HCT116 (cell line): ENCODE results near the gene KRIT1. TPM values are rescaled to one million over a fixed set of nuclear protein-coding genes. Genes with fewer than 3 reads are reported as not detected.
"Not testable (repeated sequence)": the region's sequence is repeated elsewhere in the genome, so short reads cannot be mapped to it uniquely, and the experiment has no call there.

Experiments
- ATAC-seq: fragments of 200-7000 bp; cut with Tn5 transposase; 2 replicates; pipeline ENCODE4 v1.9.1; 2020; ENCODE audit warnings: mild to moderate bottlenecking, moderate library complexity
- BruUV-seq: library from RNA; stranded (reverse); fragments of 400-500 nt; replicated peaks from 2 replicates; lab custom pipeline; 2021; lab: Mats Ljungman, UMichigan
- CTCF ChIA-PET: fragments of 300-600 bp; sonication (Branson Sonifier 250); formaldehyde crosslinking; loops from one replicate; lab custom pipeline; 2021; ENCODE audit warnings: antibody characterized with exemption; lab: Charles Lee
- POLR2A ChIA-PET: fragments of 300-600, 350-600 bp; sonication (Branson Sonifier 250); formaldehyde crosslinking; loops from one replicate; lab custom pipeline; 2021; ENCODE audit warnings: antibody characterized with exemption; lab: Charles Lee
- RAD21 ChIA-PET, 2 experiments: fragments of 300-600 bp; sonication (Branson Sonifier 250); formaldehyde crosslinking; loops; one replicate each; lab custom pipeline; 2023; ENCODE audit warnings: low total read pairs in 2 of 2; ENCODE audit not compliant: uncharacterized antibody in 2 of 2, unreplicated experiment in 2 of 2, low non-redundant PET in 1 of 2; lab: Charles Lee
- DNase-seq: peaks from one replicate; pipeline ENCODE4 v3.0.0-alpha.2; 2010; ENCODE audit warnings: low read depth, low spot score
- H2AFZ ChIP-seq: fragments of 200-600 bp; shearing (Covaris generic), sonication (generic); 2 replicates; pipeline ENCODE4 v1.6.1; 2017; ENCODE audit warnings: low read depth, mixed run types, mixed read lengths, antibody characterized with exemption, low read length; ENCODE audit not compliant: poor library complexity, severe bottlenecking
- H3K27ac ChIP-seq: 2 replicates; pipeline ENCODE4 v1.5.1; 2012; ENCODE audit warnings: low read depth, low read length
- H3K27me3 ChIP-seq: fragments of 200-600 bp; sonication (generic); 2 replicates; pipeline ENCODE4 v1.6.1; 2016; ENCODE audit warnings: mixed run types, low read length, mixed read lengths; ENCODE audit not compliant: insufficient read depth
- H3K36me3 ChIP-seq, 2 experiments: fragments of 200-500 bp in 1 of 2; fragments of 200-600 bp in 1 of 2; sonication (Bioruptor generic) in 1 of 2; sonication (generic) in 1 of 2; 2 replicates each; pipeline versions ENCODE4 v1.5.1 to v1.6.1; 2014 to 2016; ENCODE audit warnings: low read length in 2 of 2, inconsistent platforms in 1 of 2, mixed read lengths in 1 of 2, mixed run types in 1 of 2; ENCODE audit not compliant: insufficient read depth in 2 of 2, control insufficient read depth in 1 of 2
- H3K4me1 ChIP-seq, 2 experiments: fragments of 200-600 bp in 1 of 2; sonication (generic) in 1 of 2; 2 replicates each; pipeline versions ENCODE4 v1.5.1 to v1.6.1; 2012 to 2017; ENCODE audit warnings: low read length in 2 of 2, inconsistent platforms in 1 of 2, mild to moderate bottlenecking in 1 of 2, mixed read lengths in 1 of 2, mixed run types in 1 of 2, moderate library complexity in 1 of 2; ENCODE audit not compliant: insufficient read depth in 2 of 2, control insufficient read depth in 1 of 2
- H3K4me2 ChIP-seq: fragments of 200-600 bp; sonication (generic); 2 replicates; pipeline ENCODE4 v1.6.1; 2017; ENCODE audit warnings: mixed run types, low read length, mixed read lengths
- H3K4me3 ChIP-seq, 2 experiments: fragments of 200-600 bp in 1 of 2; sonication (generic) in 1 of 2; replicated peaks in 1 of 2; 2 replicates each; pipeline ENCODE4 v1.5.1; 2011 to 2016; ENCODE audit warnings: low read length in 2 of 2, control low read depth in 1 of 2, low read depth in 1 of 2, mild to moderate bottlenecking in 1 of 2, mixed read lengths in 1 of 2, mixed run types in 1 of 2
- H3K79me2 ChIP-seq: fragments of 200-600 bp; sonication (generic); 2 replicates; pipeline ENCODE4 v1.6.1; 2017; ENCODE audit warnings: mild to moderate bottlenecking, mixed run types, low read length, moderate library complexity, mixed read lengths; ENCODE audit not compliant: insufficient read depth
- H3K9ac ChIP-seq: fragments of 200-600 bp; sonication (generic); 2 replicates; pipeline ENCODE4 v1.6.1; 2016; ENCODE audit warnings: low read length, mixed read lengths
- H3K9me2 ChIP-seq: fragments of 200-600 bp; sonication (generic), shearing (Covaris generic); 2 replicates; pipeline ENCODE4 v1.6.1; 2017; ENCODE audit warnings: mixed run types, mild to moderate bottlenecking, moderate library complexity; ENCODE audit not compliant: insufficient read depth
- H3K9me3 ChIP-seq, 2 experiments: fragments of 200-500 bp in 1 of 2; fragments of 200-600 bp in 1 of 2; sonication (Bioruptor generic) in 1 of 2; sonication (generic) in 1 of 2; 2 replicates each; pipeline ENCODE4 v1.6.1; 2014 to 2017; ENCODE audit warnings: low read length in 2 of 2, mixed read lengths in 2 of 2, inconsistent platforms in 1 of 2, low read depth in 1 of 2, mild to moderate bottlenecking in 1 of 2, mixed run types in 1 of 2, moderate library complexity in 1 of 2; ENCODE audit not compliant: control insufficient read depth in 1 of 2, insufficient read depth in 1 of 2
- H4K20me1 ChIP-seq: fragments of 200-600 bp; sonication (generic), shearing (Covaris generic); 2 replicates; pipeline ENCODE4 v1.6.1; 2017; ENCODE audit warnings: mixed run types, mild to moderate bottlenecking, moderate library complexity; ENCODE audit not compliant: insufficient read depth
- intact Hi-C: fragments of 100-400 bp; cut with micrococcal nuclease; formaldehyde crosslinking; loops from 2 replicates; pipeline ENCODE4 v1.10.0; 2022
- total RNA-seq: library from RNA; stranded (reverse); gene quantifications from one replicate; pipeline ENCODE4 v1.2.1, GENCODE V29; 2021; ENCODE audit not compliant: unreplicated experiment
- TF ChIP-seq, protein P1 (sequence below), 3 experiments: fragments of 200-600 bp in 1 of 3; sonication (generic) in 1 of 3; IDR thresholded peaks in 2 of 3; conservative IDR thresholded peaks in 1 of 3; 2 replicates each; pipeline ENCODE4 v1.5.1; 2012 to 2017; ENCODE audit warnings: low read depth in 2 of 3, low read length in 2 of 3, antibody characterized with exemption in 1 of 3, borderline replicate concordance in 1 of 3, control low read depth in 1 of 3, mild to moderate bottlenecking in 1 of 3, mixed read lengths in 1 of 3, mixed run types in 1 of 3, moderate library complexity in 1 of 3; ENCODE audit not compliant: insufficient read depth in 1 of 3

The KRIT1 gene
- total RNA-seq, 1 experiment from 2014 or later: 32.4 TPM

DNA sequence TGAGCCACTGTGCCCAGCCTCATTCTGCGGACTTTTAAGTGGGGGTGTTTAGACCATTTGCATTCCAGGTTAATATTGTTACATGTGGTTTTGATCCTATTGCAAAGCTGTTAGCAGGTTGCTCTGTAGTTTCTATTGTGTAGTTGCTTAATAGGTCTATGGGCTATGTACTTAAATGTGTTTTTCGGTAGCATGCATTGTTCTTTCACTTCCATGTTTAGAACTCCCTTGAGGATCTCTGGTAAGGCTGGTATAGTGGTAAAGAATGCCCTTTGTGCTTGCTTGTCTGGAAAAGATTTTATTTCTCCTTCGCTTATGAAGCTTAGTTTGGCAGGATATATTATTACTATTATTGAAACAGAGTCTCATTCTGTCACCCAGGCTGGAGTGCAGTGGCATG lies 53.4 kb downstream of the KRIT1 start (continued):
- TF ChIP-seq, protein P1, sequence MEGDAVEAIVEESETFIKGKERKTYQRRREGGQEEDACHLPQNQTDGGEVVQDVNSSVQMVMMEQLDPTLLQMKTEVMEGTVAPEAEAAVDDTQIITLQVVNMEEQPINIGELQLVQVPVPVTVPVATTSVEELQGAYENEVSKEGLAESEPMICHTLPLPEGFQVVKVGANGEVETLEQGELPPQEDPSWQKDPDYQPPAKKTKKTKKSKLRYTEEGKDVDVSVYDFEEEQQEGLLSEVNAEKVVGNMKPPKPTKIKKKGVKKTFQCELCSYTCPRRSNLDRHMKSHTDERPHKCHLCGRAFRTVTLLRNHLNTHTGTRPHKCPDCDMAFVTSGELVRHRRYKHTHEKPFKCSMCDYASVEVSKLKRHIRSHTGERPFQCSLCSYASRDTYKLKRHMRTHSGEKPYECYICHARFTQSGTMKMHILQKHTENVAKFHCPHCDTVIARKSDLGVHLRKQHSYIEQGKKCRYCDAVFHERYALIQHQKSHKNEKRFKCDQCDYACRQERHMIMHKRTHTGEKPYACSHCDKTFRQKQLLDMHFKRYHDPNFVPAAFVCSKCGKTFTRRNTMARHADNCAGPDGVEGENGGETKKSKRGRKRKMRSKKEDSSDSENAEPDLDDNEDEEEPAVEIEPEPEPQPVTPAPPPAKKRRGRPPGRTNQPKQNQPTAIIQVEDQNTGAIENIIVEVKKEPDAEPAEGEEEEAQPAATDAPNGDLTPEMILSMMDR (IDR thresholded peaks at IDR 0.05 in 2 of 3, conservative IDR thresholded peaks at IDR 0.05 in 1 of 3; ENCODE audit: borderline replicate concordance in 1 of 3, insufficient read depth in 1 of 3, low read depth in 2 of 3, low read length in 2 of 3): no peak

DNA sequence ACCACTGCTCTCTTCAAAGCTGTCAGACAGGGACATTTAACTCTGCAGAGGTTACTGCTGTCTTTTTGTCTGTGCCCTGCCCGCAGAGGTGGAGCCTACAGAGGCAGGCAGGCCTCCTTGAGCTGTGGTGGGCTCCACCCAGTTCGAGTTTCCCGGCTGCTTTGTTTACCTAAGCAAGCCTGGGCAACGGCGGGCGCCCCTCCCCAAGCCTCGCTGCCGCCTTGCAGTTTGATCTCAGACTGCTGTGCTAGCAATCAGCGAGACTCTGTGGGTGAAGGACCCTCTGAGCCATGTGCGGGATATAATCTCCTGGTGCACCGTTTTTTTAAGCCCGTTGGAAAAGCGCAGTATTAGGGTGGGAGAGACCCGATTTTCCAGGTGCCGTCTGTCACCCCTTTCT lies 56.5 kb downstream of the KRIT1 start:
- BruUV-seq, H3K9me2 ChIP-seq, intact Hi-C loops, RAD21 ChIA-PET, H3K4me3 ChIP-seq, H2AFZ ChIP-seq, ATAC-seq, H3K79me2 ChIP-seq, H3K27ac ChIP-seq, CTCF ChIA-PET, H3K9me3 ChIP-seq, H3K4me2 ChIP-seq, H4K20me1 ChIP-seq, POLR2A ChIA-PET, H3K9ac ChIP-seq, H3K36me3 ChIP-seq, H3K4me1 ChIP-seq, DNase-seq, H3K27me3 ChIP-seq: not testable (repeated sequence)

DNA sequence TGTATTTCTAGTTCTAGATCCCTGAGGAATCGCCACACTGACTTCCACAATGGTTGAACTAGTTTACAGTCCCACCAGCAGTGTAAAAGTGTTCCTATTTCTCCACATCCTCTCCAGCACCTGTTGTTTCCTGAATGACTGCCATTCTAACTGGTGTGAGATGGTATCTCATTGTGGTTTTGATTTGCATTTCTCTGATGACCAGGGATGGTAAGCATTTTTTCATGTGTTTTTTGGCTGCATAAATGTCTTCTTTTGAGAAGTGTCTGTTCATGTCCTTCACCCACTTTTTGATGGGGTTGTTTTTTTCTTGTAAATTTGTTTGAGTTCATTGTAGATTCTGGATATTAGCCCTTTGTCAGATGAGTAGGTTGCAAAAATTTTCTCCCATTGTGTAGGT lies 61.4 kb downstream of the KRIT1 start:
- H3K9ac ChIP-seq, CTCF ChIA-PET, H3K4me2 ChIP-seq, ATAC-seq, intact Hi-C loops, H3K4me3 ChIP-seq, H3K9me2 ChIP-seq, H3K36me3 ChIP-seq, H3K4me1 ChIP-seq, DNase-seq, POLR2A ChIA-PET, H3K27ac ChIP-seq, RAD21 ChIA-PET, BruUV-seq, H4K20me1 ChIP-seq, H2AFZ ChIP-seq, H3K27me3 ChIP-seq, H3K9me3 ChIP-seq, H3K79me2 ChIP-seq: not testable (repeated sequence)
